Type B pancreatic cell (in vitro differentiated cells): Measurements from ENCODE around the gene TRAF3. TPM values are rescaled to one million over a fixed set of nuclear protein-coding genes. Genes with fewer than 3 reads are reported as not detected.

Experiments used
- DNase-seq: peaks from one replicate; pipeline ENCODE4 v3.0.0; 2021; ENCODE audit warnings: mixed read lengths; ENCODE audit not compliant: unreplicated experiment; ENCODE audit errors: extremely low spot score
- H3K27ac Mint-ChIP-seq: 2 replicates; pipeline ENCODE4 v1.8.0; 2021; ENCODE audit warnings: mild to moderate bottlenecking, mixed read lengths
- H3K27me3 Mint-ChIP-seq: 2 replicates; pipeline ENCODE4 v1.8.0; 2021; ENCODE audit warnings: mixed read lengths
- H3K36me3 Mint-ChIP-seq: 2 replicates; pipeline ENCODE4 v1.8.0; 2021; ENCODE audit warnings: mixed read lengths
- H3K4me1 Mint-ChIP-seq: one replicate; pipeline ENCODE4 v1.8.0; 2021; ENCODE audit warnings: mixed read lengths; ENCODE audit not compliant: unreplicated experiment
- H3K4me3 Mint-ChIP-seq: 2 replicates; pipeline ENCODE4 v1.8.0; 2021; ENCODE audit warnings: mild to moderate bottlenecking, mixed read lengths
- H3K9me3 Mint-ChIP-seq: 2 replicates; pipeline ENCODE4 v1.8.0; 2021; ENCODE audit warnings: mixed read lengths
- CTCF ChIP-seq: fragments of 200-600 bp; sonication (generic); conservative IDR thresholded peaks from 2 replicates; pipeline ENCODE4 v1.5.0; 2021; ENCODE audit warnings: antibody characterized with exemption, mild to moderate bottlenecking
- total RNA-seq: library from RNA; stranded (reverse); gene quantifications from 2 replicates; pipeline ENCODE4 v1.2.1, GENCODE V29; 2021; ENCODE audit warnings: low replicate concordance

TRAF3 gene
- total RNA-seq, 1 donor from 2014 or later, result 24.0 TPM

- H3K36me3 Mint-ChIP-seq, result peaks cover 13% of the 10 kb centered on the region
Measured at GRCh38 chr14:102795060-102795925, 18.0 kb downstream of the TRAF3 start.

GRCh38 chr14:102796661-102797190 lies 19.5 kb downstream of the TRAF3 start:
- no peak overlapping the region for H3K4me3 Mint-ChIP-seq
- peak overlapping the region; percentile 8 for H3K27ac Mint-ChIP-seq
- H3K27me3 Mint-ChIP-seq, result no peaks in the 10 kb centered on the region
- TF ChIP-seq CTCF, result no peak
- H3K36me3 Mint-ChIP-seq, result peaks cover 4% of the 10 kb centered on the region
- H3K9me3 Mint-ChIP-seq, result no peaks in the 10 kb centered on the region
- no peak for DNase-seq
- peaks cover 15% of the 10 kb centered on the region for H3K4me1 Mint-ChIP-seq

More at GRCh38 chr14:102795060-102795925, 18.0 kb downstream of the TRAF3 start:
- H3K4me1 Mint-ChIP-seq, result peaks cover 15% of the 10 kb centered on the region
- peaks cover 5% of the 10 kb centered on the region for H3K9me3 Mint-ChIP-seq
- no peak for TF ChIP-seq CTCF
- H3K27me3 Mint-ChIP-seq, result no peaks in the 10 kb centered on the region
- peak overlapping the region; percentile 74 for H3K4me3 Mint-ChIP-seq
- peak overlapping the region; percentile 100 for H3K27ac Mint-ChIP-seq
- no peak for DNase-seq

- Mint-ChIP-seq H3K9me3 (no peaks in the 10 kb centered on the region), H3K4me3 (no peak overlapping the region), H3K4me1 (peaks cover 15% of the 10 kb centered on the region), H3K36me3 (peaks cover 7% of the 10 kb centered on the region), H3K27me3 (no peaks in the 10 kb centered on the region), H3K27ac (no peak overlapping the region)
- TF ChIP-seq CTCF, result no peak
- DNase-seq, result no peak
Measured at GRCh38 chr14:102798926-102799325, 21.7 kb downstream of the TRAF3 start.

GRCh38 chr14:102799684-102800562 lies 22.7 kb downstream of the TRAF3 start:
- no peak for TF ChIP-seq CTCF
- no peak overlapping the region for H3K4me3 Mint-ChIP-seq

GRCh38 chr14:102802834-102803523 lies 25.7 kb downstream of the TRAF3 start:
- Mint-ChIP-seq H3K4me1 (peaks cover 13% of the 10 kb centered on the region), H3K9me3 (no peaks in the 10 kb centered on the region), H3K27me3 (no peaks in the 10 kb centered on the region), H3K27ac (no peak overlapping the region), H3K36me3 (peaks cover 3% of the 10 kb centered on the region), H3K4me3 (no peak overlapping the region)
- no peak for DNase-seq
- no peak for TF ChIP-seq CTCF

More at GRCh38 chr14:102799684-102800562, 22.7 kb downstream of the TRAF3 start:
- no peaks in the 10 kb centered on the region for H3K9me3 Mint-ChIP-seq
- H3K27me3 Mint-ChIP-seq, result no peaks in the 10 kb centered on the region
- H3K36me3 Mint-ChIP-seq, result peaks cover 7% of the 10 kb centered on the region
- H3K4me1 Mint-ChIP-seq, result peaks cover 14% of the 10 kb centered on the region
- no peak overlapping the region for H3K27ac Mint-ChIP-seq
- DNase-seq, result no peak
